GM12878 (cell line): Measurements from ENCODE around the gene COL19A1.

Source experiments
- BHLHE40 ChIP-seq, 2 experiments: fragments of 450-650 bp in 1 of 2; IDR thresholded peaks; 2 replicates each; pipeline ENCODE4 v1.6.1; 2011 to 2017; ENCODE audit warnings: low read depth in 2 of 2, borderline replicate concordance in 1 of 2, improper control_type of control experiment in 1 of 2, low read length in 1 of 2, mild to moderate bottlenecking in 1 of 2
- EP300 ChIP-seq, 2 experiments: fragments of 150-350 bp in 1 of 2; IDR thresholded peaks; 2 replicates each; pipeline ENCODE4 v1.6.1; 2011 to 2012; ENCODE audit warnings: low read depth in 2 of 2, low read length in 2 of 2, borderline replicate concordance in 1 of 2, improper control_type of control experiment in 1 of 2, inconsistent platforms in 1 of 2; ENCODE audit not compliant: control insufficient read depth in 1 of 2
- EZH2 ChIP-seq: IDR thresholded peaks from 2 replicates; pipeline ENCODE4 v1.6.1; 2012; ENCODE audit warnings: low read depth, mild to moderate bottlenecking, control low read depth, inconsistent platforms, low read length, borderline replicate concordance; ENCODE audit not compliant: control insufficient read depth
- KAT2A ChIP-seq: conservative IDR thresholded peaks from 2 replicates; pipeline ENCODE4 v1.6.1; 2011; ENCODE audit warnings: low read depth, low read length; ENCODE audit not compliant: control insufficient read depth
- POLR2AphosphoS2 ChIP-seq: IDR thresholded peaks from 2 replicates; pipeline ENCODE4 v1.6.1; 2011; ENCODE audit warnings: low read depth, mild to moderate bottlenecking, low read length, improper control_type of control experiment, moderate library complexity
- POLR2AphosphoS5 ChIP-seq: IDR thresholded peaks from 2 replicates; pipeline ENCODE4 v1.6.1; 2011; ENCODE audit warnings: mild to moderate bottlenecking, low read length, inconsistent platforms
- RCOR1 ChIP-seq: conservative IDR thresholded peaks from 2 replicates; pipeline ENCODE4 v1.6.1; 2012; ENCODE audit warnings: low read depth, low read length, improper control_type of control experiment
- SMC3 ChIP-seq: IDR thresholded peaks from 2 replicates; pipeline ENCODE4 v1.6.1; 2011; ENCODE audit warnings: low read length, improper control_type of control experiment, borderline replicate concordance
- TBL1XR1 ChIP-seq: IDR thresholded peaks from 2 replicates; pipeline ENCODE4 v1.6.1; 2012; ENCODE audit warnings: low read depth, low read length, improper control_type of control experiment
- TF ChIP-seq, protein P1 (sequence below): fragments of 450-650 bp; formaldehyde crosslinking; IDR thresholded peaks from 2 replicates; pipeline ENCODE4 v1.4.0; 2020; ENCODE audit warnings: mild to moderate bottlenecking, moderate library complexity
- TF ChIP-seq, protein P2 (sequence below): IDR thresholded peaks from 2 replicates; pipeline ENCODE4 v1.6.1; 2011; ENCODE audit warnings: borderline replicate concordance, low read depth, mild to moderate bottlenecking, moderate library complexity, mixed read lengths, low read length; ENCODE audit not compliant: insufficient read depth; ENCODE audit errors: extremely low read length
- TF ChIP-seq, protein P3 (sequence below), 3 experiments: IDR thresholded peaks in 2 of 3; conservative IDR thresholded peaks in 1 of 3; 2 replicates each; pipeline ENCODE4 v1.5.1; 2011; ENCODE audit warnings: low read depth in 3 of 3, low read length in 3 of 3, mild to moderate bottlenecking in 3 of 3, control low read depth in 2 of 3, moderate library complexity in 2 of 3, inconsistent platforms in 1 of 3, mixed read lengths in 1 of 3; ENCODE audit not compliant: control insufficient read depth in 2 of 3, insufficient read depth in 1 of 3; ENCODE audit errors: extremely low read depth in 1 of 3
- TF ChIP-seq, protein P4 (sequence below): IDR thresholded peaks from 2 replicates; pipeline ENCODE4 v1.6.1; 2011; ENCODE audit warnings: low read depth, low read length, improper control_type of control experiment, borderline replicate concordance
- TF ChIP-seq, protein P5 (sequence below): IDR thresholded peaks from 2 replicates; pipeline ENCODE4 v1.6.1; 2012; ENCODE audit warnings: low read length, inconsistent platforms

DNA sequence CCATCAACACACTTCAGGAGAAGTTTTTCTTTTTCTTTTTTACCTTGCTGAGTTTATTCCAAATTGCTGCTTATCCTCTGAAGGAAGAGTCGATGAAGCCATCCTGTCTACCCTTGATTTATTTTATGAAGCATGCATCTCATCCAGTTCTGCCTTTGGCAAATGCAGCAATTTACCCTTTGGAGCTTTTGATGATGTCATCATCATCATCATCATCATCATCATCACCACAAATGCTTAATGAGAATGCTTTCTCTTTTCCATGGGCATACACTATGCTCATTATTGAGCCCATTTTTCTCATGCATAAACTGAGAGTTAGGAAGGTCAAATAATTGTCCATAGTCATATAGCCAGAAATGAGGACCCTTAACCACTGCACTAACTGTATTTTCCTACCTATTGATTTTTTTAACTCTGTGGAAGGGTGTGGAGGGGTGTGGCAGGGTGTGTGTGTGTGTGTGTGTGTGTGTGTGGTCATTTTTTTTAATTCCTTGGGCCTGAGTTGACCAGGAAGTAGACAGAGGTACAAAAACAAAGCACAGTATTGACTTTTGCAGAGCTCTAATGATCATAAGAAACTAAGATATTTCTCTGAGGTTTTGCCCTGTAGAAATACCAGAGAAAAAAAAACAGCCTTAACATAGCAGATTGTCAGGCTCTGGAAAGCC lies 353.7 kb downstream of the COL19A1 start:
- TF ChIP-seq TBL1XR1 (no peak), BHLHE40 (IDR thresholded peaks at IDR 0.05; ENCODE audit: borderline replicate concordance in 1 of 2, low read depth in 2 of 2, low read length in 1 of 2) (no peak), EZH2 (no peak), KAT2A (no peak), RCOR1 (no peak), POLR2AphosphoS2 (no peak), EP300 (IDR thresholded peaks at IDR 0.05; ENCODE audit: borderline replicate concordance in 1 of 2, control insufficient read depth in 1 of 2, low read depth in 2 of 2, low read length in 2 of 2) (no peak), POLR2AphosphoS5 (no peak), SMC3 (no peak)
- TF ChIP-seq, protein P1, sequence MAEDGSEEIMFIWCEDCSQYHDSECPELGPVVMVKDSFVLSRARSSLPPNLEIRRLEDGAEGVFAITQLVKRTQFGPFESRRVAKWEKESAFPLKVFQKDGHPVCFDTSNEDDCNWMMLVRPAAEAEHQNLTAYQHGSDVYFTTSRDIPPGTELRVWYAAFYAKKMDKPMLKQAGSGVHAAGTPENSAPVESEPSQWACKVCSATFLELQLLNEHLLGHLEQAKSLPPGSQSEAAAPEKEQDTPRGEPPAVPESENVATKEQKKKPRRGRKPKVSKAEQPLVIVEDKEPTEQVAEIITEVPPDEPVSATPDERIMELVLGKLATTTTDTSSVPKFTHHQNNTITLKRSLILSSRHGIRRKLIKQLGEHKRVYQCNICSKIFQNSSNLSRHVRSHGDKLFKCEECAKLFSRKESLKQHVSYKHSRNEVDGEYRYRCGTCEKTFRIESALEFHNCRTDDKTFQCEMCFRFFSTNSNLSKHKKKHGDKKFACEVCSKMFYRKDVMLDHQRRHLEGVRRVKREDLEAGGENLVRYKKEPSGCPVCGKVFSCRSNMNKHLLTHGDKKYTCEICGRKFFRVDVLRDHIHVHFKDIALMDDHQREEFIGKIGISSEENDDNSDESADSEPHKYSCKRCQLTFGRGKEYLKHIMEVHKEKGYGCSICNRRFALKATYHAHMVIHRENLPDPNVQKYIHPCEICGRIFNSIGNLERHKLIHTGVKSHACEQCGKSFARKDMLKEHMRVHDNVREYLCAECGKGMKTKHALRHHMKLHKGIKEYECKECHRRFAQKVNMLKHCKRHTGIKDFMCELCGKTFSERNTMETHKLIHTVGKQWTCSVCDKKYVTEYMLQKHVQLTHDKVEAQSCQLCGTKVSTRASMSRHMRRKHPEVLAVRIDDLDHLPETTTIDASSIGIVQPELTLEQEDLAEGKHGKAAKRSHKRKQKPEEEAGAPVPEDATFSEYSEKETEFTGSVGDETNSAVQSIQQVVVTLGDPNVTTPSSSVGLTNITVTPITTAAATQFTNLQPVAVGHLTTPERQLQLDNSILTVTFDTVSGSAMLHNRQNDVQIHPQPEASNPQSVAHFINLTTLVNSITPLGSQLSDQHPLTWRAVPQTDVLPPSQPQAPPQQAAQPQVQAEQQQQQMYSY (CRISPR knock-in tag): no peak
- TF ChIP-seq, protein P2, sequence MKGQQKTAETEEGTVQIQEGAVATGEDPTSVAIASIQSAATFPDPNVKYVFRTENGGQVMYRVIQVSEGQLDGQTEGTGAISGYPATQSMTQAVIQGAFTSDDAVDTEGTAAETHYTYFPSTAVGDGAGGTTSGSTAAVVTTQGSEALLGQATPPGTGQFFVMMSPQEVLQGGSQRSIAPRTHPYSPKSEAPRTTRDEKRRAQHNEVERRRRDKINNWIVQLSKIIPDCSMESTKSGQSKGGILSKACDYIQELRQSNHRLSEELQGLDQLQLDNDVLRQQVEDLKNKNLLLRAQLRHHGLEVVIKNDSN: no peak
- TF ChIP-seq, protein P3, sequence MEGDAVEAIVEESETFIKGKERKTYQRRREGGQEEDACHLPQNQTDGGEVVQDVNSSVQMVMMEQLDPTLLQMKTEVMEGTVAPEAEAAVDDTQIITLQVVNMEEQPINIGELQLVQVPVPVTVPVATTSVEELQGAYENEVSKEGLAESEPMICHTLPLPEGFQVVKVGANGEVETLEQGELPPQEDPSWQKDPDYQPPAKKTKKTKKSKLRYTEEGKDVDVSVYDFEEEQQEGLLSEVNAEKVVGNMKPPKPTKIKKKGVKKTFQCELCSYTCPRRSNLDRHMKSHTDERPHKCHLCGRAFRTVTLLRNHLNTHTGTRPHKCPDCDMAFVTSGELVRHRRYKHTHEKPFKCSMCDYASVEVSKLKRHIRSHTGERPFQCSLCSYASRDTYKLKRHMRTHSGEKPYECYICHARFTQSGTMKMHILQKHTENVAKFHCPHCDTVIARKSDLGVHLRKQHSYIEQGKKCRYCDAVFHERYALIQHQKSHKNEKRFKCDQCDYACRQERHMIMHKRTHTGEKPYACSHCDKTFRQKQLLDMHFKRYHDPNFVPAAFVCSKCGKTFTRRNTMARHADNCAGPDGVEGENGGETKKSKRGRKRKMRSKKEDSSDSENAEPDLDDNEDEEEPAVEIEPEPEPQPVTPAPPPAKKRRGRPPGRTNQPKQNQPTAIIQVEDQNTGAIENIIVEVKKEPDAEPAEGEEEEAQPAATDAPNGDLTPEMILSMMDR (IDR thresholded peaks at IDR 0.05 in 2 of 3, conservative IDR thresholded peaks at IDR 0.05 in 1 of 3; ENCODE audit: control insufficient read depth in 2 of 3, extremely low read depth in 1 of 3, insufficient read depth in 1 of 3, low read depth in 3 of 3, low read length in 3 of 3): no peak
- TF ChIP-seq, protein P4, sequence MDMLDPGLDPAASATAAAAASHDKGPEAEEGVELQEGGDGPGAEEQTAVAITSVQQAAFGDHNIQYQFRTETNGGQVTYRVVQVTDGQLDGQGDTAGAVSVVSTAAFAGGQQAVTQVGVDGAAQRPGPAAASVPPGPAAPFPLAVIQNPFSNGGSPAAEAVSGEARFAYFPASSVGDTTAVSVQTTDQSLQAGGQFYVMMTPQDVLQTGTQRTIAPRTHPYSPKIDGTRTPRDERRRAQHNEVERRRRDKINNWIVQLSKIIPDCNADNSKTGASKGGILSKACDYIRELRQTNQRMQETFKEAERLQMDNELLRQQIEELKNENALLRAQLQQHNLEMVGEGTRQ: no peak
- TF ChIP-seq, protein P5, sequence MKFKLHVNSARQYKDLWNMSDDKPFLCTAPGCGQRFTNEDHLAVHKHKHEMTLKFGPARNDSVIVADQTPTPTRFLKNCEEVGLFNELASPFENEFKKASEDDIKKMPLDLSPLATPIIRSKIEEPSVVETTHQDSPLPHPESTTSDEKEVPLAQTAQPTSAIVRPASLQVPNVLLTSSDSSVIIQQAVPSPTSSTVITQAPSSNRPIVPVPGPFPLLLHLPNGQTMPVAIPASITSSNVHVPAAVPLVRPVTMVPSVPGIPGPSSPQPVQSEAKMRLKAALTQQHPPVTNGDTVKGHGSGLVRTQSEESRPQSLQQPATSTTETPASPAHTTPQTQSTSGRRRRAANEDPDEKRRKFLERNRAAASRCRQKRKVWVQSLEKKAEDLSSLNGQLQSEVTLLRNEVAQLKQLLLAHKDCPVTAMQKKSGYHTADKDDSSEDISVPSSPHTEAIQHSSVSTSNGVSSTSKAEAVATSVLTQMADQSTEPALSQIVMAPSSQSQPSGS: no peak
